PC-3 (cell line): ENCODE results near the gene CYFIP2.

Source experiments
- CTCF ChIP-seq: fragments of 300-600 bp; sonication (generic); conservative IDR thresholded peaks from 2 replicates; pipeline ENCODE4 v1.5.1; 2017; ENCODE audit warnings: antibody characterized with exemption, low read depth, mild to moderate bottlenecking, low read length
- EZH2 ChIP-seq: fragments of 300-600 bp; sonication (generic); IDR thresholded peaks from one replicate; pipeline ENCODE4 v1.6.1; 2017; ENCODE audit warnings: antibody characterized with exemption, mild to moderate bottlenecking, low read length; ENCODE audit not compliant: unreplicated experiment

GRCh38 chr5:157289164-157289819, 23.4 kb downstream of the CYFIP2 start:
- TF ChIP-seq CTCF (no peak), EZH2 (no peak)
